ENCODE data around the gene DAB1.

Gene DAB1

DNA sequence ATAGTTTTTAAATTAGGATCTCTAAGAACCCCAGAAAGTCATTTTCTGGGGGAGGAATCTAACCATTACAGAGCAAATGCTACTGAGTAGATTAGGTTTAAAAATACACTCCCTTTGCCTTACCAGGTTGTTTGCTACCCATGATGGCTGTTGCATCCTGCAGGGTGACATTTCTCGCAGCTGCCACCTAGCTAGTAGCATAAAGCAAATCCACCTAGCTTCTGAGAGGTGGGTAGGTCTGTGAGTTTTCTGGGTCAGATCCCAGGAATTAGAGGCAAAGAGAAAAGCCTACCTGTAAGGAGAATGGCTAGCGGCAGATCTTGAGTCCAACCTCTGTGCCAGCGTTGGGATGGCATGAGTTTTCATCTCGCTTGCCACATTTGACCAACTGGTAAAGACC, 95.9 kb downstream of the DAB1 start:
- no peak overlapping the region for H3K4me3 ChIP-seq (ENCODE audit: low read depth, low read length)
- no peak for DNase-seq (ENCODE audit: low read depth)
- TF ChIP-seq, protein P1, sequence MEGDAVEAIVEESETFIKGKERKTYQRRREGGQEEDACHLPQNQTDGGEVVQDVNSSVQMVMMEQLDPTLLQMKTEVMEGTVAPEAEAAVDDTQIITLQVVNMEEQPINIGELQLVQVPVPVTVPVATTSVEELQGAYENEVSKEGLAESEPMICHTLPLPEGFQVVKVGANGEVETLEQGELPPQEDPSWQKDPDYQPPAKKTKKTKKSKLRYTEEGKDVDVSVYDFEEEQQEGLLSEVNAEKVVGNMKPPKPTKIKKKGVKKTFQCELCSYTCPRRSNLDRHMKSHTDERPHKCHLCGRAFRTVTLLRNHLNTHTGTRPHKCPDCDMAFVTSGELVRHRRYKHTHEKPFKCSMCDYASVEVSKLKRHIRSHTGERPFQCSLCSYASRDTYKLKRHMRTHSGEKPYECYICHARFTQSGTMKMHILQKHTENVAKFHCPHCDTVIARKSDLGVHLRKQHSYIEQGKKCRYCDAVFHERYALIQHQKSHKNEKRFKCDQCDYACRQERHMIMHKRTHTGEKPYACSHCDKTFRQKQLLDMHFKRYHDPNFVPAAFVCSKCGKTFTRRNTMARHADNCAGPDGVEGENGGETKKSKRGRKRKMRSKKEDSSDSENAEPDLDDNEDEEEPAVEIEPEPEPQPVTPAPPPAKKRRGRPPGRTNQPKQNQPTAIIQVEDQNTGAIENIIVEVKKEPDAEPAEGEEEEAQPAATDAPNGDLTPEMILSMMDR (IDR thresholded peaks at IDR 0.05; ENCODE audit: control insufficient read depth, extremely low read depth, insufficient read depth) = no peak

DNA sequence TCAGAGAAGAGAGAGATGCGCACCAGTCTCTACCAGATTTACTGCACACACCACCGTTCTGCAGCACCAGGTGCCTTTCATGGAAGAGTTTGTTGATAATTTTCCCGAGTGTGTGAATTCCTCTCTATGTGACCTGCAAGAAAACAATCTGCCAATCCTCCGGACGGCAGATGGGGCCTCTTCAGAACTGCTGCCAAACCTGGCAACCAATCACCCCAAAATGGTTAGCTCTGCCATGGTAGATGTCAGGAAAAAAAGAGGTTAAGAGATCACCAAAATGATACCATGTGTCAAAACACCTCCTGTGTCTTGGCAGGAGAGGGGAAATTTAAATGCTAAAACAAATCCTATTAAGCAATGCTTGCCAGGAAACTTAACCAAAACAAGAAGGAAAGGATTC, 96.5 kb downstream of the DAB1 start:
- DNase-seq (ENCODE audit: low read depth) = no peak
- TF ChIP-seq, protein P1 (IDR thresholded peaks at IDR 0.05; ENCODE audit: control insufficient read depth, extremely low read depth, insufficient read depth) = no peak
- H3K4me3 ChIP-seq (ENCODE audit: low read depth, low read length) = no peak overlapping the region

DNA sequence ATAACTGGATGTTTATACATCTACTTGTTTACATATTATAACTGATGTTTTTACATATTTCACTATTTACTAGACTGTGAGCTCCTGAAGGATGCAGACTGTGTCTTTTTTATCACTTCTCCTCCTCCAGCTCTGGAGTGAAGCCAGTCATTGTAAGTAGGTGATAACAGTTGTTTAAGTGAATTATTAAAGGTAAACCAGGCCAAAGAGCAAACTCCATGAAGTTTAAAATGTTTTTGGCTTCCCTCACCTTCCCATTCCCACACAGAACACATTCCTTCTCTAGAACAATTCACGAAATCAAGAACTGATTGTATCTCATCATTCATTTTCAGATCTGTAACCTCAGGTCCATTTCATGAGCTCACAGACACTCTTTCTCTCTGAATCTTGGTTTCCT, 98.3 kb downstream of the DAB1 start:
- DNase-seq (ENCODE audit: low read depth) = no peak
- TF ChIP-seq, protein P1 (IDR thresholded peaks at IDR 0.05; ENCODE audit: control insufficient read depth, extremely low read depth, insufficient read depth) = no peak
- no peak overlapping the region for H3K4me3 ChIP-seq (ENCODE audit: low read depth, low read length)

DNA sequence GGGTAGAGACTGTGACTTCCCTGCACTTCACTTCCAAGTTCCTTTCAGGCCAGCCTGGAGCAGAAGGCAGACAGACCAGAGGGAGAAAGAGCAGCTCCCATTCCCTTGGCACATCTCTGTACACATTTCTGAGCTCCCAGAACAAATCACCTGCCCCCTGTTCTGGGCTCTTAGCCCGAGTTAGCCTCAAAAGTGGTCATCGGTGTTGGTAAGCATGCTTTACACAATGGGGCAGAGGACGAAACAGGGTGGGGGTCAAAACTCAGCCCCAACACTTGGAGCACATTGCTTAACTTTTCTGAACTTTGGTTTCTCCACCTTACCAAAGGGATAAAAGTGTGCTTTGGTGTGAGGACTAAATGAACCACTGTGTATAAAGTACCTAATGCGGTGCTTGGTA, 98.7 kb downstream of the DAB1 start:
- TF ChIP-seq, protein P1 (IDR thresholded peaks at IDR 0.05; ENCODE audit: control insufficient read depth, extremely low read depth, insufficient read depth) = no peak
- H3K4me3 ChIP-seq (ENCODE audit: low read depth, low read length) = no peak overlapping the region
- no peak for DNase-seq (ENCODE audit: low read depth)

DNA sequence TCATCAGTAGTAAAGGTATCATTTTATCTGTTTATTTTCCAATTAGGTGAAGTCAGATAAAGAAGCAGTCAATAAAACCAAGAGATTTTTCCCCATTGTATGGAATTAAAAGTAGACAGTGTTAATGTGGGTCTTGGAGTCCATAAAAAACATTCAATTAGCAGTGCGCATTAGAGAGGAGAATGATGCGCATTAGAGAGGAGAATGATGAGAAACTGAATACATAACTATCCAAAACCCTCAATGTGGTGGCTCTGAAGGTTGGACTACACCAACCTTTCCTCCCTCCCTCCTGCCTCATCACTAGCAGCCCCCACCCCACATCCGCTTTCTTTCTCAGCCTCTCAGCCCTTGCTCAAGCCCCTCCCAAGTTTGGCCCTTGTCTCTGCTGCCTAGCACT, 99.5 kb downstream of the DAB1 start:
- no peak for DNase-seq (ENCODE audit: low read depth)
- TF ChIP-seq, protein P1 (IDR thresholded peaks at IDR 0.05; ENCODE audit: control insufficient read depth, extremely low read depth, insufficient read depth) = no peak
- no peak overlapping the region for H3K4me3 ChIP-seq (ENCODE audit: low read depth, low read length)

DNA sequence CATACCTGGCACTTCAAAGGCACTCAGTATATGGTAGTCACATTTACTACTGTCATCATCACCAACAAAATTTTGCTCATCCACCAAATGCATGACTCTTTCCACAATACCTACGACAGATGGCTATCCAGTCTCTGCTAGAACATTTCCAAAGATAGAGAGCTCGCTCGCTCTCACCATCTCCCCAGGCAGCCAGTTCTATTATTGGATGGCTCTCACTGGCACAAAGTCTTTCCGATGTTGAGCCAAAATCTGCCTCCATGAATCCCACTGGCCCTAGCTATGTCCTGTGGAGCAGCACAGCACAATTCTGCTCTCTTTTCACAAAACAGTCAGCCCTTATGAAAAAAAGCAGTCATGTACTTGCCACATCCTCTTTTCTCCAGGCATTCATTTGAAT, 102.1 kb downstream of the DAB1 start:
- H3K4me3 ChIP-seq (ENCODE audit: low read depth, low read length) = no peak overlapping the region
- TF ChIP-seq, protein P1 (IDR thresholded peaks at IDR 0.05; ENCODE audit: control insufficient read depth, extremely low read depth, insufficient read depth) = no peak
- DNase-seq (ENCODE audit: low read depth) = no peak

DNA sequence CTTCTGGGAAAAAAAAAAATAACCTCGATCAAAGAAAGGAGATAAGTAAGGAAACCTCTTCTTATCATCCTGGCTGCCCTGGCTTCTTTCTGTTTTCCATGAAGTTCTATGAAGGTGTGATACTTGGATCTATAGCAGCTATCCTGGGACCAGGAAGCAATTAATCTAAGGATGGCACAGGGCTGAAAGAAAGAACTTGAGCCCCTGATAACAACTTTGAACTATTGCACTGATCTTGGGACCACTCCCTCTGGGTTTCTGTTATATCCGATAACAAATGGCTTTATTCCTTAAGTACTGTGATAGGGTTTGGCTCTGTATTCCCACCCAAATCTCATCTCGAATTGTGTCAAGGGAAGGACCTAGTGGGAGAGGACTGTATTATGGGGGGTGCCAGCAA, 104.1 kb downstream of the DAB1 start:
- DNase-seq (ENCODE audit: low read depth) = no peak
- TF ChIP-seq, protein P1 (IDR thresholded peaks at IDR 0.05; ENCODE audit: control insufficient read depth, extremely low read depth, insufficient read depth) = no peak
- H3K4me3 ChIP-seq (ENCODE audit: low read depth, low read length) = no peak overlapping the region

Measured in LNCaP clone FGC (cell line).